HG03039 (cell line): ENCODE data around the gene TCF7.
A peak's percentile ranks its signal among the peaks of the same experiment; 100 is the strongest.

Experiments used
- ATAC-seq: cut with Tn5 transposase; IDR thresholded peaks from one replicate; pipeline ENCODE4 v1.9.1; 2021; ENCODE audit warnings: mild to moderate bottlenecking, moderate library complexity; ENCODE audit not compliant: unreplicated experiment

The TCF7 gene

GRCh38 chr5:134111741-134112647, 2.5 kb upstream of the TCF7 start:
- no peak for ATAC-seq

- no peak for ATAC-seq
These were observed 1.6 kb upstream of the TCF7 start for GRCh38 chr5:134112726-134113362.

GRCh38 chr5:134113363-134113889, 1.1 kb upstream of the TCF7 start:
- ATAC-seq = no peak

- peak; percentile 10 for ATAC-seq
These were observed 665 bp downstream of the TCF7 start for GRCh38 chr5:134114886-134115805.

- no peak for ATAC-seq
These were observed 1.3 kb downstream of the TCF7 start for GRCh38 chr5:134115806-134116175.

- ATAC-seq = no peak
These were observed 1.8 kb downstream of the TCF7 start for GRCh38 chr5:134116286-134116685.

GRCh38 chr5:134116789-134117761, 2.6 kb downstream of the TCF7 start:
- ATAC-seq = no peak

- no peak for ATAC-seq
These were observed 3.8 kb downstream of the TCF7 start for GRCh38 chr5:134118212-134118835.

GRCh38 chr5:134119720-134120119, 5.2 kb downstream of the TCF7 start:
- ATAC-seq = no peak

- ATAC-seq = no peak
These were observed 6.1 kb downstream of the TCF7 start for GRCh38 chr5:134120386-134121138.

- no peak for ATAC-seq
These were observed 8.0 kb downstream of the TCF7 start for GRCh38 chr5:134122530-134122929.

GRCh38 chr5:134123360-134123759, 8.9 kb downstream of the TCF7 start:
- no peak for ATAC-seq

GRCh38 chr5:134124289-134125038, 10.0 kb downstream of the TCF7 start:
- no peak for ATAC-seq

GRCh38 chr5:134125039-134126015, 10.8 kb downstream of the TCF7 start:
- ATAC-seq = no peak

- peak; percentile 42 for ATAC-seq
These were observed 12.9 kb downstream of the TCF7 start for GRCh38 chr5:134127376-134127861.

GRCh38 chr5:134127988-134128647, 13.6 kb downstream of the TCF7 start:
- ATAC-seq = no peak
